GM23248 (cell line): ENCODE data around the gene PUM1. TPM values are rescaled to one million over a fixed set of nuclear protein-coding genes. Genes with fewer than 3 reads are reported as not detected.

Source experiments
- DNase-seq: peaks from one replicate; pipeline ENCODE4 v3.0.0-alpha.2; 2015
- H2AFZ ChIP-seq: fragments of 200-600 bp; sonication (generic); 2 replicates; pipeline ENCODE4 v1.6.1; 2016; ENCODE audit warnings: antibody characterized with exemption
- H3F3A ChIP-seq: fragments of 200-600 bp; sonication (generic); 2 replicates; pipeline ENCODE4 v1.6.1; 2016; ENCODE audit warnings: mild to moderate bottlenecking, antibody characterized with exemption, mixed run types; ENCODE audit not compliant: insufficient read depth
- H3K27ac ChIP-seq: fragments of 200-600 bp; sonication (generic); 2 replicates; pipeline ENCODE4 v1.5.1; 2016; ENCODE audit warnings: mild to moderate bottlenecking
- H3K27me3 ChIP-seq: fragments of 200-600 bp; sonication (generic); replicated peaks from 2 replicates; pipeline ENCODE4 v1.6.1; 2016; ENCODE audit warnings: mild to moderate bottlenecking; ENCODE audit not compliant: insufficient read depth
- H3K36me3 ChIP-seq: fragments of 200-600 bp; sonication (generic); 2 replicates; pipeline ENCODE4 v1.6.1; 2016; ENCODE audit warnings: low read depth, mild to moderate bottlenecking
- H3K4me1 ChIP-seq: fragments of 200-600 bp; sonication (generic); 2 replicates; pipeline ENCODE4 v1.6.1; 2016; ENCODE audit warnings: mild to moderate bottlenecking; ENCODE audit not compliant: insufficient read depth
- H3K4me2 ChIP-seq: fragments of 200-600 bp; sonication (generic); one replicate; pipeline ENCODE4 v1.6.1; 2016; ENCODE audit warnings: mild to moderate bottlenecking; ENCODE audit not compliant: unreplicated experiment
- H3K4me3 ChIP-seq: fragments of 200-600 bp; sonication (generic); 2 replicates; pipeline ENCODE4 v1.5.1; 2016; ENCODE audit warnings: mild to moderate bottlenecking
- H3K79me2 ChIP-seq: fragments of 200-600 bp; sonication (generic); 2 replicates; pipeline ENCODE4 v1.6.1; 2016; ENCODE audit warnings: mild to moderate bottlenecking; ENCODE audit not compliant: insufficient read depth
- H3K9ac ChIP-seq: fragments of 200-600 bp; sonication (generic); 2 replicates; pipeline ENCODE4 v1.6.1; 2016; ENCODE audit warnings: mild to moderate bottlenecking
- H3K9me2 ChIP-seq: fragments of 200-600 bp; sonication (generic); 2 replicates; pipeline ENCODE4 v1.6.1; 2016; ENCODE audit warnings: mixed run types, mild to moderate bottlenecking, moderate library complexity; ENCODE audit not compliant: insufficient read depth
- H3K9me3 ChIP-seq: fragments of 200-600 bp; sonication (generic); one replicate; pipeline ENCODE4 v1.6.1; 2017; ENCODE audit warnings: low read depth
- H4K20me1 ChIP-seq: fragments of 200-600 bp; sonication (generic); 2 replicates; pipeline ENCODE4 v1.6.0; 2016; ENCODE audit not compliant: insufficient read depth
- EZH2 ChIP-seq: fragments of 200-600 bp; sonication (generic); IDR thresholded peaks from 2 replicates; pipeline ENCODE4 v1.6.1; 2018; ENCODE audit warnings: antibody characterized with exemption, mild to moderate bottlenecking; ENCODE audit not compliant: insufficient read depth, poor library complexity, severe bottlenecking
- EZH2phosphoT487 ChIP-seq: fragments of 200-600 bp; sonication (generic); IDR thresholded peaks from 2 replicates; pipeline ENCODE4 v1.6.1; 2018; ENCODE audit warnings: antibody characterized with exemption, moderate library complexity, mild to moderate bottlenecking, low read depth; ENCODE audit not compliant: insufficient read depth
- WGBS, 2 experiments: methylation state at CpG; one replicate each; pipeline ENCODE4 v1.1.6; 2015 to 2017; ENCODE audit warnings: low lambda C conversion rate in 2 of 2, low coverage in 1 of 2; ENCODE audit errors: missing lambda C conversion rate in 2 of 2; 5-methylcytosine and 5-hydroxymethylcytosine counted together
- in situ Hi-C: fragments of 300-500 bp; cut with MboI; formaldehyde crosslinking; loops from 2 replicates; pipeline ENCODE4 v1.15.0; 2020
- polyA plus RNA-seq: library from polyadenylated mRNA; unstranded; fragments of >200 nt; fragmentation: Nextera tagmentation; extraction: Ambion mirVana; gene quantifications from 2 replicates; pipeline ENCODE4 v1.2.1, GENCODE V29; 2016
- total RNA-seq: library from RNA; depleted of rRNA; stranded (reverse); fragments of >200 nt; shearing (Covaris generic); gene quantifications from 2 replicates; pipeline ENCODE4 v1.2.3, GENCODE V29; 2014

Gene PUM1
- total and polyA plus RNA-seq, 2 experiments from 2014 or later = 46.3 to 49.5 TPM

DNA sequence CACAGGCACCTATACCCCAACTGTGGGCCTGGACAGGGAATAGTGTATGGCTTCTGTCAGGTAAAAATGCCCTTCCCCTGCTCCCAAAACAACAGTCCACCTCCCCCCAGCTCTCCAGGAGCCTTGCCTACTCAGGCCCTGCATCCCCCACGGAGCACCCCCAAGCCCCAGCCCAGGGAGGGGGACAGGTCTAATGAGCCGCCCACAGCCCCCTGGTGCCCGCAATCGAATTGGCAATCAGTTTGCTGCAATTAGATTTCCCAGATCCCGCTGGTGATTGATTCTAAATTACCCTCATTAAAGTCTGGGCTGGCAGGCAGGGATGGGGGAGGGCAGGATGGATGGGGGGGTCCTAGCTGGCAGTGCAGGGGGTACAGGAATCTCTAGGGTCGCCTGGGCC lies 165.0 kb downstream of the PUM1 start:
- Histone ChIP-seq H4K20me1 (no peaks in the 10 kb centered on the region), H3K36me3 (no peaks in the 10 kb centered on the region), H3K9me3 (no peaks in the 10 kb centered on the region), H3K4me2 (no peak overlapping the region), H3K9me2 (no peaks in the 10 kb centered on the region), H3F3A (no peaks in the 10 kb centered on the region), H3K4me3 (no peak overlapping the region), H3K27ac (no peak overlapping the region), H3K9ac (no peak overlapping the region), H3K79me2 (peaks cover 8% of the 10 kb centered on the region; the same call in 1 of the 2 replicates), H2AFZ (no peak overlapping the region), H3K27me3 (no peaks in the 10 kb centered on the region), H3K4me1 (no peaks in the 10 kb centered on the region)
- DNase-seq = no peak
- in situ Hi-C loops = no loop called here
- WGBS, 2 experiments = 85 to 100% methylated on average over 5 to 6 of the region's 6 CpGs
- no peak for TF ChIP-seq EZH2
- TF ChIP-seq EZH2phosphoT487 = no peak

DNA sequence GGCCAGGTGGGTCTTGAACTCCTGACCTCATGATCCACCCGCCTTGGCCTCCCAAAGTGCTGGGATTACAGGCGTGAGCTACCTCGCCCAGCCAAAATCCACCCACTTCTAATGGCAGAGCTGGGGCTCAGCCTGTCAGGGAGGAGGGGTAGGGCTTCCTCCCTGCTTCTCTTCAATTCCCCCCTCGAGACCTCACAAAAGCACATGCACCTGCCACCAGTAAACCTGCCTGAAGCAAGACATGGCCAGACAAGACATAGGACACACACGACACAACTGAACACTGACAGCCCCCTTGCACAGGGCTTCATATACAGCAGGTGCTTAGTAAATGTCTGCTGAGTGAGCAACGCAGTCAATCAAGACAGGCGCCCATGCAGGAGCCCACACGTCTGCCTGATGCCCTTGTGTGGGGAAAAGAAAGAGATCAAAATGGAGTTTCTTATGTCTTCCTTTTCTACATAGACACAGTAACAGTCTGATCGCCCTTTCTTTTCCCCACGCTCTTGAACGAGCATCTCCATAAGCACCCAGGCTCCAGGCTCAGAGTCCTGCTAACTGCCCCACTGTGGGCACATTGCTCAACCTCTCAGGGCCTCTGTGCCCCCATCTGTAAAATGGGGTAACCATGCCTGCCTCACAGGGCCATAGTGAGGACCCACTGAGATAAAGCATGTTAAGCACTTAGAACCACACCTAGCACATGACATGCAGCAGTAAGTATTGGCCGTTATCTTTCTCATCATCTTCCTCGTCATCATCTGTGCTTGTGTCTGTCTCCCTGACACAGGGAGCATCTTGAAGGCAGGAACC lies 165.7 kb downstream of the PUM1 start:
- Histone ChIP-seq H3K9me3 (no peaks in the 10 kb centered on the region), H4K20me1 (no peaks in the 10 kb centered on the region), H3K4me1 (no peaks in the 10 kb centered on the region), H3K9ac (no peak overlapping the region), H3K79me2 (peaks cover 8% of the 10 kb centered on the region; the same call in 1 of the 2 replicates), H2AFZ (no peak overlapping the region), H3K27me3 (no peaks in the 10 kb centered on the region), H3F3A (no peaks in the 10 kb centered on the region), H3K36me3 (no peaks in the 10 kb centered on the region), H3K4me2 (no peak overlapping the region), H3K27ac (no peak overlapping the region), H3K4me3 (no peak overlapping the region), H3K9me2 (no peaks in the 10 kb centered on the region)
- DNase-seq = no peak
- in situ Hi-C loops = no loop called here
- no peak for TF ChIP-seq EZH2
- TF ChIP-seq EZH2phosphoT487 = no peak
- WGBS, 2 experiments = 88 to 90% methylated on average over 13 of the region's 13 CpGs

DNA sequence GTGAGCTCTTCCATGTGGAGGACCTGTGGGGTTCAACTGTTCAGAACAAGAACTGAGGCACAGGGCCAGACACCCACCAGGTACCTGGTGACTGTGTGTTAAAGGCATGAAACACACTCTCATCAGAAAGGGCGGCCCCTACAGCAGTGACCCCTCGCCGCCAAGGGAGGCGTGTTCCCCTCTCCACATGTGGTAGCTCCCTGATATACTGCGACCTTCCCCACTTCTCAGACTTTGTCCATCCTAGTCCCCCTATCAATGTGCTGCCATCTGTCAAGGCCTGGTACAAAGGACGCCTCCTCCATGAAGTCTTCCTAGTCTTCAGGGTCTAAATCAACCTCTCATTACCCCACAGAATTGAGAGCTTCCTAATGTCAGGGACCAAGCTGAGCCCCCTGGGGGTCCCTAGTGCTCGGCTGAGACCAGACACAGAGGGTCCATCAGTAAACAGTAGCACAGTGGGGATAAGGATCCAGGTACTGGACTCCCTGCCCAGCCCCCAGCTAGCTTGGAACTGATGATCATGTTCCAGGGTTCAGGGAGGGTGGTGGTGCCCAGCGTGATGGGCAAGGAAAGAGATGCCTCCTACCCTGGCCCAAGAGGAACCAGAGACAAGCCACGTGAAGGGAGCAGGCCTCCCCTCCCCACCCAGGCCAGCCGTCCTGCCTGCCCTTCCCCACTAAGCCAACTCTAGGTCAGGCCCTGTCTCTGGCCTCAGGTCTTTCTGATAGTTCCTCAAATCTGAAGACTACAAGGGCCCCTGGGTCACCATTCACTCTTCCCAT lies 167.3 kb downstream of the PUM1 start:
- Histone ChIP-seq H3K9me2 (no peaks in the 10 kb centered on the region), H4K20me1 (no peaks in the 10 kb centered on the region), H3K79me2 (peaks cover 8% of the 10 kb centered on the region; the same call in 1 of the 2 replicates), H3K4me2 (no peak overlapping the region), H3K9ac (no peak overlapping the region), H3K36me3 (no peaks in the 10 kb centered on the region), H3F3A (no peaks in the 10 kb centered on the region), H3K4me3 (no peak overlapping the region), H2AFZ (no peak overlapping the region), H3K27ac (no peak overlapping the region), H3K4me1 (no peaks in the 10 kb centered on the region), H3K27me3 (no peaks in the 10 kb centered on the region), H3K9me3 (no peaks in the 10 kb centered on the region)
- in situ Hi-C loops = no loop called here
- WGBS, 2 experiments = 86 to 88% methylated on average over 9 to 10 of the region's 10 CpGs
- no peak for DNase-seq
- TF ChIP-seq EZH2phosphoT487 (no peak), EZH2 (no peak)

DNA sequence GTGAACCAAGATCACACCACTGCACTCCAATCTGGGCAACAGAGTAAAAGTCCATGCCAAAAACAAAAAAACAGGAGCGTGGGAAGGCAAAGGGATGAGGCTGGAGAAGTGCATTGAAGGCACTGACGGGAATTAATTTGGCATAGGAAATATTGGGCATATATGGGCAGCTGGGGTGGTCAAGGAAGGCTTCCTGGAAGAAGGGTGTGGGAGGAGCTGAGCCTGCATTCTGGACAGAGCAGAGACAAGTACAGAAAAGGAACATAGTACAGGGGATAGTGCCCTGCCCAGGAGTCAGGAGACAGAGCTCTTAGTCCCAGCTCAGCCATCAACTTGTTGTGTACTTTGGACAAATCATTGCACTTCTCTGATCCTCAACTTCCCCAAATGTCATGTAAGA lies 168.6 kb downstream of the PUM1 start:
- no peaks in the 10 kb centered on the region for H3K27me3 ChIP-seq
- no peaks in the 10 kb centered on the region for H3K36me3 ChIP-seq
- no peak overlapping the region for H3K9ac ChIP-seq
- H3K9me2 ChIP-seq = no peaks in the 10 kb centered on the region
- H3K27ac ChIP-seq = no peak overlapping the region
- H3K79me2 ChIP-seq = peaks cover 8% of the 10 kb centered on the region; the same call in 1 of the 2 replicates
- 73 to 82% methylated on average over 2 of the region's 2 CpGs for WGBS, 2 experiments
- H2AFZ ChIP-seq = no peak overlapping the region
- H3K4me2 ChIP-seq = no peak overlapping the region
- TF ChIP-seq EZH2 (no peak), EZH2phosphoT487 (no peak)
- DNase-seq = no peak
- no peaks in the 10 kb centered on the region for H3K9me3 ChIP-seq
- no peaks in the 10 kb centered on the region for H3K4me1 ChIP-seq
- H3F3A ChIP-seq = no peaks in the 10 kb centered on the region
- in situ Hi-C loops = no loop called here
- H3K4me3 ChIP-seq = no peak overlapping the region
- H4K20me1 ChIP-seq = no peaks in the 10 kb centered on the region
